Measurements from ENCODE around the gene UNC5B.

UNC5B gene

DNA sequence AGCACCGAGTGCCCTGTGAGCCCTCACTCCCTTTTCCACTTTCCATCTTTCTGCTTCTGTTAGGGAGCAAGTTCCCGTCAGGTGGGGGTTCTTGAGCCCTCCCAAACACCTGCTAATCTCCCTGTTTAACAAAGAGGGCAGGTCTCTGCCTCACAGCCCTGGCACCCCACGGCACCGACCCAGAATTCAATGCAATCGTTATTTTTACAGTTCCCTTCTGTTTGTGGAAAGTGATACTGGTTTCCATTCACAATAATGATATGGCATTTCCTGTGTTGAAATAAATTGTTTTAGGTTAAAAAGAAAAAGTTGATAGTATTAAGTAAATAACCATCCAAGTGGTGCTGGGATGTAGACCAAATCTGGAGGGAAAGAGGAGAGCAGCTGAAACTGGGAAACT is 67.8 kb downstream of the UNC5B start:
- Histone ChIP-seq H3K4me1 (ENCODE audit: control insufficient read depth, insufficient read depth, low read length, poor library complexity, severe bottlenecking) (no peaks in the 10 kb centered on the region), H3K27ac (ENCODE audit: insufficient read depth, low read length, poor library complexity, severe bottlenecking) (no peak overlapping the region), H3K4me3 (ENCODE audit: insufficient read depth, low read depth, low read length, poor library complexity, severe bottlenecking) (no peak overlapping the region), H3K9me3 (ENCODE audit: control insufficient read depth, low read length) (no peaks in the 10 kb centered on the region), H3K27me3 (replicated peaks; ENCODE audit: control insufficient read depth, insufficient read depth, low read length, poor library complexity, severe bottlenecking) (no peaks in the 10 kb centered on the region), H3K36me3 (ENCODE audit: control insufficient read depth, insufficient read depth, low read length) (no peaks in the 10 kb centered on the region)
- DNase-seq = no peak

DNA sequence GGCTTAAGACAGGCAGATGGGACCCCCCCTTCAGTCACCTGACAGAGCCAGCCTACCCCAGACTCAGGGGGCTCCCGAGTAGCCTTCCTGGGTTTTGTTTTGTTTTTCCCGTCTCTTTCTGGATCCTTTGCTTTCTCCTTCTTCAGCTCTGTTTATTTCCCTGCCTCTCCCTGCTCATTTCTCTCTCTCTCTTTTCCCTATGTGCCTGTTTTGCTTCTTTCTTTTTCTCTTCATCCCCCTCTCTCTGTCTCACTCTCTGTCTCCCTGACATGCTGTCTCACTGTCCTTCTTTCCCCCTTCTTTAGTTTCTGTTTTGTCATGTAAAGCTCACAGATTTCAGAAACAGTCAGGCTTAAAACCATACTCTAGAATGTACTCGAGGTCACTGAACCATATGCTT is 68.5 kb downstream of the UNC5B start:
- H3K4me1 ChIP-seq (ENCODE audit: control insufficient read depth, insufficient read depth, low read length, poor library complexity, severe bottlenecking) = no peaks in the 10 kb centered on the region
- no peaks in the 10 kb centered on the region for H3K36me3 ChIP-seq (ENCODE audit: control insufficient read depth, insufficient read depth, low read length)
- H3K4me3 ChIP-seq (ENCODE audit: insufficient read depth, low read depth, low read length, poor library complexity, severe bottlenecking) = no peak overlapping the region
- no peak overlapping the region for H3K27ac ChIP-seq (ENCODE audit: insufficient read depth, low read length, poor library complexity, severe bottlenecking)
- no peak for DNase-seq
- no peaks in the 10 kb centered on the region for H3K9me3 ChIP-seq (ENCODE audit: control insufficient read depth, low read length)
- H3K27me3 ChIP-seq (replicated peaks; ENCODE audit: control insufficient read depth, insufficient read depth, low read length, poor library complexity, severe bottlenecking) = no peaks in the 10 kb centered on the region

GRCh38 chr10:71281646-71282322 is 69.4 kb downstream of the UNC5B start:
- no peak overlapping the region for H3K4me3 ChIP-seq (ENCODE audit: insufficient read depth, low read depth, low read length, poor library complexity, severe bottlenecking)
- H3K27me3 ChIP-seq (replicated peaks; ENCODE audit: control insufficient read depth, insufficient read depth, low read length, poor library complexity, severe bottlenecking) = no peaks in the 10 kb centered on the region
- no peaks in the 10 kb centered on the region for H3K9me3 ChIP-seq (ENCODE audit: control insufficient read depth, low read length)
- no peak overlapping the region for H3K27ac ChIP-seq (ENCODE audit: insufficient read depth, low read length, poor library complexity, severe bottlenecking)
- no peaks in the 10 kb centered on the region for H3K36me3 ChIP-seq (ENCODE audit: control insufficient read depth, insufficient read depth, low read length)
- no peaks in the 10 kb centered on the region for H3K4me1 ChIP-seq (ENCODE audit: control insufficient read depth, insufficient read depth, low read length, poor library complexity, severe bottlenecking)
- no peak for DNase-seq

DNA sequence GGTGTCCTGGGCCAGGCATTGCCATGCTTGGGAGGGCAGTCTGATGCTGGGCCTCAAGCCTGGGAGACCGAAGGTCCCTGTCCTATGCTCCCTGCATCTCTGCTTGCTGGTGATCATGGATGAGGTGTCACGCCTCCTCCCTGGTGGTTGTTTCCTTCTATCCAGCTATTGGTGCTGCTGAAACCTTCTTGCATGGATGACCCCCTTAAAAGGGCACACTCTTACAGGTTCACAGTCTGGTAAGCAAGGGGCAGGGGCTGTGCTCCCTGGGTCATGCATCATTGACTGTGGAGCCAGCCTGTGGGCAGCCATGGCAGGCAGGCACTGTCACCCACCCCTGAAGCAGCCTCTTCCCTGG is 69.9 kb downstream of the UNC5B start:
- no peak overlapping the region for H3K4me3 ChIP-seq (ENCODE audit: insufficient read depth, low read depth, low read length, poor library complexity, severe bottlenecking)
- no peaks in the 10 kb centered on the region for H3K9me3 ChIP-seq (ENCODE audit: control insufficient read depth, low read length)
- no peaks in the 10 kb centered on the region for H3K4me1 ChIP-seq (ENCODE audit: control insufficient read depth, insufficient read depth, low read length, poor library complexity, severe bottlenecking)
- H3K27me3 ChIP-seq (replicated peaks; ENCODE audit: control insufficient read depth, insufficient read depth, low read length, poor library complexity, severe bottlenecking) = no peaks in the 10 kb centered on the region
- no peak for DNase-seq
- no peak overlapping the region for H3K27ac ChIP-seq (ENCODE audit: insufficient read depth, low read length, poor library complexity, severe bottlenecking)
- no peaks in the 10 kb centered on the region for H3K36me3 ChIP-seq (ENCODE audit: control insufficient read depth, insufficient read depth, low read length)

- H3K9me3 ChIP-seq (ENCODE audit: control insufficient read depth, low read length) = no peaks in the 10 kb centered on the region
- no peaks in the 10 kb centered on the region for H3K27me3 ChIP-seq (replicated peaks; ENCODE audit: control insufficient read depth, insufficient read depth, low read length, poor library complexity, severe bottlenecking)
- no peaks in the 10 kb centered on the region for H3K36me3 ChIP-seq (ENCODE audit: control insufficient read depth, insufficient read depth, low read length)
- no peaks in the 10 kb centered on the region for H3K4me1 ChIP-seq (ENCODE audit: control insufficient read depth, insufficient read depth, low read length, poor library complexity, severe bottlenecking)
- DNase-seq = no peak
- H3K27ac ChIP-seq (ENCODE audit: insufficient read depth, low read length, poor library complexity, severe bottlenecking) = no peak overlapping the region
- H3K4me3 ChIP-seq (ENCODE audit: insufficient read depth, low read depth, low read length, poor library complexity, severe bottlenecking) = no peak overlapping the region
Measured at GRCh38 chr10:71283410-71283809, 71.0 kb downstream of the UNC5B start.

GRCh38 chr10:71283876-71284275 is 71.5 kb downstream of the UNC5B start:
- Histone ChIP-seq H3K36me3 (ENCODE audit: control insufficient read depth, insufficient read depth, low read length) (no peaks in the 10 kb centered on the region), H3K27me3 (replicated peaks; ENCODE audit: control insufficient read depth, insufficient read depth, low read length, poor library complexity, severe bottlenecking) (no peaks in the 10 kb centered on the region), H3K9me3 (ENCODE audit: control insufficient read depth, low read length) (no peaks in the 10 kb centered on the region), H3K4me3 (ENCODE audit: insufficient read depth, low read depth, low read length, poor library complexity, severe bottlenecking) (no peak overlapping the region), H3K4me1 (ENCODE audit: control insufficient read depth, insufficient read depth, low read length, poor library complexity, severe bottlenecking) (no peaks in the 10 kb centered on the region), H3K27ac (ENCODE audit: insufficient read depth, low read length, poor library complexity, severe bottlenecking) (no peak overlapping the region)
- no peak for DNase-seq

DNA sequence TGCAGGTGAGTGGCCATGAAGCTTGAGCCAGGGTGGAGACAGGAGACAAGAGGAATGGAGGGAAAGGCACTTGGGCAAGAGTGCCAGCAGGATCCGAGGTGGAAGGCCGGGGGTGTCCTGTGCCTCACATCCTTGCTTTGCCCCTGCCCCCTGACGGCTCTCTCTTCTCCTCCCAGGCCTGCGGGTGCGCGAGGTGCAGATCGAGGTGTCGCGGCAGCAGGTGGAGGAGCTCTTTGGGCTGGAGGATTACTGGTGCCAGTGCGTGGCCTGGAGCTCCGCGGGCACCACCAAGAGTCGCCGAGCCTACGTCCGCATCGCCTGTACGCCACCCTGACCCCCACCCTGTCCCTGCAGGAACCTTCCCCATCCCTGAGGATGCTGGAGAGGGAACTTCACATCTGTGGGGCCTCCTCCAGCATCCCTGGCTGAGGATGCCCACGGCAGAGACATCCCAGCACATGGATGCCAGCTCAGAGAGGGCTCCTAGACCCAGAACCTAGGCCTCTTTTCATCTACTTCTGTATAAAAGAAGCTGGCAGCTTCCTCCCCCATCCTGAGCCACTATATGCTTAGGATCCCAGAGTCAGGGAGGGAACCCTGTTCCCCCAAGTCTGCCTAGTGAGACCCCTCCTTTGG is 72.3 kb downstream of the UNC5B start:
- no peak for DNase-seq
- H3K36me3 ChIP-seq (ENCODE audit: control insufficient read depth, insufficient read depth, low read length) = no peaks in the 10 kb centered on the region

GRCh38 chr10:71285180-71285545 is 72.8 kb downstream of the UNC5B start:
- Histone ChIP-seq H3K9me3 (ENCODE audit: control insufficient read depth, low read length) (no peaks in the 10 kb centered on the region), H3K4me1 (ENCODE audit: control insufficient read depth, insufficient read depth, low read length, poor library complexity, severe bottlenecking) (no peaks in the 10 kb centered on the region), H3K4me3 (ENCODE audit: insufficient read depth, low read depth, low read length, poor library complexity, severe bottlenecking) (no peak overlapping the region), H3K27me3 (replicated peaks; ENCODE audit: control insufficient read depth, insufficient read depth, low read length, poor library complexity, severe bottlenecking) (no peaks in the 10 kb centered on the region), H3K36me3 (ENCODE audit: control insufficient read depth, insufficient read depth, low read length) (no peaks in the 10 kb centered on the region), H3K27ac (ENCODE audit: insufficient read depth, low read length, poor library complexity, severe bottlenecking) (no peak overlapping the region)
- DNase-seq = no peak

More for the DNA sequence above, 72.3 kb downstream of the UNC5B start:
- no peaks in the 10 kb centered on the region for H3K4me1 ChIP-seq (ENCODE audit: control insufficient read depth, insufficient read depth, low read length, poor library complexity, severe bottlenecking)
- H3K9me3 ChIP-seq (ENCODE audit: control insufficient read depth, low read length) = no peaks in the 10 kb centered on the region
- no peak overlapping the region for H3K27ac ChIP-seq (ENCODE audit: insufficient read depth, low read length, poor library complexity, severe bottlenecking)
- no peak overlapping the region for H3K4me3 ChIP-seq (ENCODE audit: insufficient read depth, low read depth, low read length, poor library complexity, severe bottlenecking)
- no peaks in the 10 kb centered on the region for H3K27me3 ChIP-seq (replicated peaks; ENCODE audit: control insufficient read depth, insufficient read depth, low read length, poor library complexity, severe bottlenecking)

GRCh38 chr10:71285986-71286385 is 73.6 kb downstream of the UNC5B start:
- no peak for DNase-seq
- no peaks in the 10 kb centered on the region for H3K9me3 ChIP-seq (ENCODE audit: control insufficient read depth, low read length)
- no peaks in the 10 kb centered on the region for H3K36me3 ChIP-seq (ENCODE audit: control insufficient read depth, insufficient read depth, low read length)
- H3K27me3 ChIP-seq (replicated peaks; ENCODE audit: control insufficient read depth, insufficient read depth, low read length, poor library complexity, severe bottlenecking) = no peaks in the 10 kb centered on the region
- H3K27ac ChIP-seq (ENCODE audit: insufficient read depth, low read length, poor library complexity, severe bottlenecking) = no peak overlapping the region
- H3K4me1 ChIP-seq (ENCODE audit: control insufficient read depth, insufficient read depth, low read length, poor library complexity, severe bottlenecking) = no peaks in the 10 kb centered on the region
- H3K4me3 ChIP-seq (ENCODE audit: insufficient read depth, low read depth, low read length, poor library complexity, severe bottlenecking) = no peak overlapping the region

DNA sequence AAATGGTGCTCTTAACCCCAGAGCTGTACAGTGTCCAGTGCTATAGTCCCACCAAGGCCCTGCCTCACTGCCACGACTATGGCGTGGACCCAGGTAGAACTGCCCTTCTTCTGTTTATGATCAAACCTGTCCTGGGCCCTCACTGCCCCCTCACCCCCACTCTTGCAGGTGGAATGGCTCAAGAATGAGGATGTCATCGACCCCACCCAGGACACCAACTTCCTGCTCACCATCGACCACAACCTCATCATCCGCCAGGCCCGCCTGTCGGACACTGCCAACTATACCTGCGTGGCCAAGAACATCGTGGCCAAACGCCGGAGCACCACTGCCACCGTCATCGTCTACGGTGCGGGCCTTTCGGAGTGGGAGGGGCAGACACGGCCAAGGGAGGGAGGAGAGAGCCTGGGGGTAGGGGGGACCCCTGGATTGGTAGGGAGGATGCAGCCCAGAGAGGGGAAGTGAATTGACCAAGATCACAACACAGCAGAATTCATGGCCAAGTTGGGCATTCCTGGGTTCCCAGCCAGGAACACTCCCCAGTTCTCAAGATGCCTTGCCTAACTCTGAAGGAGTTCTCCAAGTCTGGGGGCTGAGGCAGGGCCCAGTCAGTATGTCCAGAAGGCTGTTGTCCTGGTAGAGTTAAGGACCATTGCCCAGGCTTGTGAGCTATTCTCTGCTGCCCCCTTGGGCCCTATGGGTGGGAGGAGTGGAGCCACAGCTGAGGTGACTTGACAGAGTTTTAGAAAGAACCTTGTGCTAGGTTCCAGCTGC is 74.3 kb downstream of the UNC5B start:
- Histone ChIP-seq H3K9me3 (ENCODE audit: control insufficient read depth, low read length) (no peaks in the 10 kb centered on the region), H3K36me3 (ENCODE audit: control insufficient read depth, insufficient read depth, low read length) (no peaks in the 10 kb centered on the region), H3K4me3 (ENCODE audit: insufficient read depth, low read depth, low read length, poor library complexity, severe bottlenecking) (no peak overlapping the region), H3K27me3 (replicated peaks; ENCODE audit: control insufficient read depth, insufficient read depth, low read length, poor library complexity, severe bottlenecking) (no peaks in the 10 kb centered on the region), H3K27ac (ENCODE audit: insufficient read depth, low read length, poor library complexity, severe bottlenecking) (no peak overlapping the region), H3K4me1 (ENCODE audit: control insufficient read depth, insufficient read depth, low read length, poor library complexity, severe bottlenecking) (no peaks in the 10 kb centered on the region)
- no peak for DNase-seq
